SU-DHL-6 (cell line): ENCODE data around the gene SPRED2.

Source experiments
- H2AFZ ChIP-seq: fragments of 200-600 bp; sonication (generic); 2 replicates; pipeline ENCODE4 v1.6.1; 2014; ENCODE audit warnings: low read depth, mild to moderate bottlenecking, moderate library complexity, mixed read lengths, antibody characterized with exemption, low read length; ENCODE audit not compliant: severe bottlenecking
- H3F3A ChIP-seq: fragments of 200-600 bp; shearing (Covaris generic); 2 replicates; pipeline ENCODE4 v1.6.0; 2016; ENCODE audit warnings: antibody characterized with exemption, mild to moderate bottlenecking; ENCODE audit not compliant: insufficient read depth
- H3K27ac ChIP-seq: fragments of 200-600 bp; sonication (generic); 2 replicates; pipeline ENCODE4 v1.5.1; 2016; ENCODE audit warnings: low read depth, mild to moderate bottlenecking, low read length, moderate library complexity, mixed read lengths
- H3K27me3 ChIP-seq: fragments of 200-600 bp; sonication (generic), shearing (Covaris generic); 2 replicates; pipeline ENCODE4 v1.6.0; 2014; ENCODE audit warnings: mild to moderate bottlenecking, low read length
- H3K36me3 ChIP-seq: fragments of 200-600 bp; sonication (generic); 2 replicates; pipeline ENCODE4 v1.6.1; 2014; ENCODE audit warnings: mild to moderate bottlenecking, low read length, mixed read lengths
- H3K4me2 ChIP-seq: fragments of 300-600, 200-600 bp; shearing (Covaris generic), sonication (generic); 2 replicates; pipeline ENCODE4 v1.6.0; 2014; ENCODE audit warnings: low read length, low read depth, mild to moderate bottlenecking; ENCODE audit not compliant: poor library complexity, severe bottlenecking
- H3K4me3 ChIP-seq: fragments of 200-600 bp; sonication (generic); 2 replicates; pipeline ENCODE4 v1.5.1; 2014; ENCODE audit warnings: antibody characterized with exemption, low read length, mild to moderate bottlenecking, mixed read lengths; ENCODE audit not compliant: insufficient read depth, poor library complexity, severe bottlenecking
- H3K79me2 ChIP-seq: fragments of 200-600 bp; sonication (generic); 2 replicates; pipeline ENCODE4 v1.6.1; 2014; ENCODE audit warnings: mild to moderate bottlenecking, low read length, moderate library complexity; ENCODE audit not compliant: insufficient read depth
- H3K9ac ChIP-seq: fragments of 200-600 bp; sonication (generic); 2 replicates; pipeline ENCODE4 v1.7.0; 2014; ENCODE audit warnings: mild to moderate bottlenecking, low read length
- H3K9me2 ChIP-seq: fragments of 200-600 bp; sonication (generic); replicated peaks from 2 replicates; pipeline ENCODE4 v1.6.1; 2014; ENCODE audit warnings: low read length; ENCODE audit not compliant: insufficient read depth
- H3K9me3 ChIP-seq: fragments of 200-600 bp; sonication (generic); 2 replicates; pipeline ENCODE4 v1.6.1; 2014; ENCODE audit warnings: low read length, mixed read lengths; ENCODE audit not compliant: insufficient read depth
- H4K20me1 ChIP-seq: fragments of 200-600 bp; sonication (generic); 2 replicates; pipeline ENCODE4 v1.6.1; 2014; ENCODE audit warnings: low read depth, mild to moderate bottlenecking, antibody characterized with exemption, low read length, moderate library complexity, mixed read lengths
- EZH2phosphoT487 ChIP-seq: fragments of 200-600 bp; sonication (generic), shearing (Covaris generic); conservative IDR thresholded peaks from 2 replicates; pipeline ENCODE4 v1.6.1; 2018; ENCODE audit warnings: mild to moderate bottlenecking, antibody characterized with exemption, low read length, moderate library complexity, mixed read lengths
- TF ChIP-seq, protein P1 (sequence below): fragments of 200-600 bp; sonication (generic); IDR thresholded peaks from one replicate; pipeline ENCODE4 v1.5.1; 2017; ENCODE audit warnings: antibody characterized with exemption, mild to moderate bottlenecking, low read length, moderate library complexity; ENCODE audit not compliant: insufficient read depth, poor library complexity, severe bottlenecking

SPRED2 gene

GRCh38 chr2:65354773-65355172 lies 77.6 kb downstream of the SPRED2 start:
- Histone ChIP-seq H3K36me3 (no peaks in the 10 kb centered on the region), H3K27ac (peak overlapping the region; percentile 93), H3K4me2 (peak overlapping the region; percentile 84), H3F3A (peaks cover 45% of the 10 kb centered on the region), H2AFZ (no peak overlapping the region), H3K27me3 (no peaks in the 10 kb centered on the region), H3K9me3 (no peaks in the 10 kb centered on the region), H4K20me1 (no peaks in the 10 kb centered on the region), H3K4me3 (peak overlapping the region; percentile 16), H3K9me2 (no peaks in the 10 kb centered on the region), H3K9ac (peak overlapping the region; percentile 38; the same call in 1 of the 2 replicates), H3K79me2 (peaks cover 100% of the 10 kb centered on the region)
- TF ChIP-seq, protein P1, sequence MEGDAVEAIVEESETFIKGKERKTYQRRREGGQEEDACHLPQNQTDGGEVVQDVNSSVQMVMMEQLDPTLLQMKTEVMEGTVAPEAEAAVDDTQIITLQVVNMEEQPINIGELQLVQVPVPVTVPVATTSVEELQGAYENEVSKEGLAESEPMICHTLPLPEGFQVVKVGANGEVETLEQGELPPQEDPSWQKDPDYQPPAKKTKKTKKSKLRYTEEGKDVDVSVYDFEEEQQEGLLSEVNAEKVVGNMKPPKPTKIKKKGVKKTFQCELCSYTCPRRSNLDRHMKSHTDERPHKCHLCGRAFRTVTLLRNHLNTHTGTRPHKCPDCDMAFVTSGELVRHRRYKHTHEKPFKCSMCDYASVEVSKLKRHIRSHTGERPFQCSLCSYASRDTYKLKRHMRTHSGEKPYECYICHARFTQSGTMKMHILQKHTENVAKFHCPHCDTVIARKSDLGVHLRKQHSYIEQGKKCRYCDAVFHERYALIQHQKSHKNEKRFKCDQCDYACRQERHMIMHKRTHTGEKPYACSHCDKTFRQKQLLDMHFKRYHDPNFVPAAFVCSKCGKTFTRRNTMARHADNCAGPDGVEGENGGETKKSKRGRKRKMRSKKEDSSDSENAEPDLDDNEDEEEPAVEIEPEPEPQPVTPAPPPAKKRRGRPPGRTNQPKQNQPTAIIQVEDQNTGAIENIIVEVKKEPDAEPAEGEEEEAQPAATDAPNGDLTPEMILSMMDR: no peak
- TF ChIP-seq EZH2phosphoT487: no peak

DNA sequence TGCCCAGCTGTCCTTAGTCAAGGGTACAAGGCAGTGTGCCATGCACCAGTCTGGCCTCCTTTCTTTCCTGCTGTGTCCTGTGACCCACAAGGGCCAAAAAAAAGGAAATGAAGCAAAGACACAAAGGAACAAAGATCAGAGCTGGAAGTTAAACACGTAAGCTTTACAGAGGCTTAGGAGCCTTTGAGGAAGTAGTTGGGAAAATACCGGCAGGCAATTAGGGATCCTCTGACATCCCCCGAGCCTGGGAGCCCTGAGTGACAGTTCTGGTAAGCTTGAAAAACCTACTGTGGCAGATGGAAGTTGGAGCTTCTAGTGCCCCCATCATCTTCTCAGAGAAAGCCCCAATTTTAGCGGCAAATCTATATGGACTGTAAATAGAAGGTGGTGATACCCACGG lies 78.5 kb downstream of the SPRED2 start:
- H3K9me3 ChIP-seq: no peaks in the 10 kb centered on the region
- H3K79me2 ChIP-seq: peaks cover 100% of the 10 kb centered on the region
- H3K9ac ChIP-seq: peak overlapping the region; percentile 38; the same call in 1 of the 2 replicates
- no peaks in the 10 kb centered on the region for H3K36me3 ChIP-seq
- H3K4me3 ChIP-seq: peak overlapping the region; percentile 9
- no peaks in the 10 kb centered on the region for H4K20me1 ChIP-seq
- no peaks in the 10 kb centered on the region for H3K9me2 ChIP-seq
- no peak overlapping the region for H2AFZ ChIP-seq
- peak overlapping the region; percentile 93 for H3K27ac ChIP-seq
- H3K4me2 ChIP-seq: peak overlapping the region; percentile 84
- peaks cover 45% of the 10 kb centered on the region for H3F3A ChIP-seq
- no peak for TF ChIP-seq EZH2phosphoT487
- H3K27me3 ChIP-seq: no peaks in the 10 kb centered on the region

- H3K4me3 ChIP-seq: peak overlapping the region; percentile 8
- H3F3A ChIP-seq: peaks cover 38% of the 10 kb centered on the region
- TF ChIP-seq, protein P1: peak; percentile 45
- no peak for TF ChIP-seq EZH2phosphoT487
- peak overlapping the region; percentile 32 for H3K9ac ChIP-seq
- no peak overlapping the region for H2AFZ ChIP-seq
- no peaks in the 10 kb centered on the region for H4K20me1 ChIP-seq
- H3K4me2 ChIP-seq: peak overlapping the region; percentile 84
- peak overlapping the region; percentile 93 for H3K27ac ChIP-seq
- no peaks in the 10 kb centered on the region for H3K36me3 ChIP-seq
- peaks cover 100% of the 10 kb centered on the region for H3K79me2 ChIP-seq
- H3K9me2 ChIP-seq: no peaks in the 10 kb centered on the region
- H3K27me3 ChIP-seq: no peaks in the 10 kb centered on the region
- H3K9me3 ChIP-seq: no peaks in the 10 kb centered on the region
Observed at GRCh38 chr2:65353046-65353445, 79.4 kb downstream of the SPRED2 start.

GRCh38 chr2:65351948-65352595 lies 80.3 kb downstream of the SPRED2 start:
- Histone ChIP-seq H3K36me3 (no peaks in the 10 kb centered on the region), H3K9me2 (no peaks in the 10 kb centered on the region), H4K20me1 (no peaks in the 10 kb centered on the region), H3F3A (peaks cover 33% of the 10 kb centered on the region), H3K27ac (peak overlapping the region; percentile 93), H2AFZ (no peak overlapping the region), H3K4me2 (peak overlapping the region; percentile 84), H3K9me3 (no peaks in the 10 kb centered on the region), H3K79me2 (peaks cover 100% of the 10 kb centered on the region), H3K4me3 (peak overlapping the region; percentile 18), H3K27me3 (no peaks in the 10 kb centered on the region), H3K9ac (peak overlapping the region; percentile 32)
- TF ChIP-seq, protein P1: no peak
- TF ChIP-seq EZH2phosphoT487: no peak
